ENCODE data around the gene IGIP.

- TF ChIP-seq, protein P1, sequence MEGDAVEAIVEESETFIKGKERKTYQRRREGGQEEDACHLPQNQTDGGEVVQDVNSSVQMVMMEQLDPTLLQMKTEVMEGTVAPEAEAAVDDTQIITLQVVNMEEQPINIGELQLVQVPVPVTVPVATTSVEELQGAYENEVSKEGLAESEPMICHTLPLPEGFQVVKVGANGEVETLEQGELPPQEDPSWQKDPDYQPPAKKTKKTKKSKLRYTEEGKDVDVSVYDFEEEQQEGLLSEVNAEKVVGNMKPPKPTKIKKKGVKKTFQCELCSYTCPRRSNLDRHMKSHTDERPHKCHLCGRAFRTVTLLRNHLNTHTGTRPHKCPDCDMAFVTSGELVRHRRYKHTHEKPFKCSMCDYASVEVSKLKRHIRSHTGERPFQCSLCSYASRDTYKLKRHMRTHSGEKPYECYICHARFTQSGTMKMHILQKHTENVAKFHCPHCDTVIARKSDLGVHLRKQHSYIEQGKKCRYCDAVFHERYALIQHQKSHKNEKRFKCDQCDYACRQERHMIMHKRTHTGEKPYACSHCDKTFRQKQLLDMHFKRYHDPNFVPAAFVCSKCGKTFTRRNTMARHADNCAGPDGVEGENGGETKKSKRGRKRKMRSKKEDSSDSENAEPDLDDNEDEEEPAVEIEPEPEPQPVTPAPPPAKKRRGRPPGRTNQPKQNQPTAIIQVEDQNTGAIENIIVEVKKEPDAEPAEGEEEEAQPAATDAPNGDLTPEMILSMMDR (IDR thresholded peaks at IDR 0.05 in 8 of 11, conservative IDR thresholded peaks at IDR 0.05 in 3 of 11), result no peak
- TF ChIP-seq POLR2AphosphoS5 (IDR thresholded peaks at IDR 0.05), result no peak
Measured at GRCh38 chr5:140128376-140128775, 2.6 kb downstream of the IGIP start.

Data from spleen (tissue), 7 donors.